ENCODE measurements around the gene MCAT.

DNA sequence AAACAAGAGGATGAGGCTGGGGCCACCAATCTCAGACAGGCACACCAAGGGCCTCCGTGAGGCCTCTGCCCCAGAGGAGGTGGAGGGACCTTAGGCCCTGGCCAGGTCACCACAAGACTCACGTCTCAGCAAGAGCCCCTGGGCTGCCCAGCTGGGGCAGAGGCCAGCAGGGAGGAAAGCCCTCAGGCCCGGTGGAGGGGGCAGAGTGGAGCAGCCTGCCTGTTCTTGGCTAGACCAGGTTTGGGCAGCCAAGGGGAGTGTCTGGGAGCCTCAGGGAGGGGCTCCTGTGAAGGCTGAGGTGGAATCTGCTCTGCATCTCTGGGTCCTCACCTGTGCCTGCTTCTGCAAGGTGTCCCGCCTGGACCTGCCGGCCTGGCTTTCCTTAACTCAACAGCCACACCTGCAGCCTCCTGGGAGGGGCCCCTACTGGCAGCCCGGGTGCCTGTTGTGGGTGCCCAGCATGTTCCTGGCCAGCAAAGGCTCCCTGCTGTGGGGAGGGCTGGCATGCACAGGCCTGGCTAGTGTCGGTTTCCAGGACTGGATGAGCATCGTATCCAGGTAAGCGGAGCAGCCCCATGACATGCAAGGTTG, 31.8 kb upstream of the MCAT start:
- TF ChIP-seq EZH2phosphoT487 (IDR thresholded peaks at IDR 0.05; ENCODE audit: borderline replicate concordance, low read depth) (no peak), NFIC (IDR thresholded peaks at IDR 0.05; ENCODE audit: borderline replicate concordance) (no peak), POLR2AphosphoS5 (IDR thresholded peaks at IDR 0.05; ENCODE audit: low read depth, low read length) (no peak), FOSL2 (IDR thresholded peaks at IDR 0.05; ENCODE audit: borderline replicate concordance, low read depth) (no peak), CHD2 (IDR thresholded peaks at IDR 0.05; ENCODE audit: low read length, partially characterized antibody) (no peak), FOXM1 (IDR thresholded peaks at IDR 0.05; ENCODE audit: low read depth) (no peak)
- TF ChIP-seq, protein P1, sequence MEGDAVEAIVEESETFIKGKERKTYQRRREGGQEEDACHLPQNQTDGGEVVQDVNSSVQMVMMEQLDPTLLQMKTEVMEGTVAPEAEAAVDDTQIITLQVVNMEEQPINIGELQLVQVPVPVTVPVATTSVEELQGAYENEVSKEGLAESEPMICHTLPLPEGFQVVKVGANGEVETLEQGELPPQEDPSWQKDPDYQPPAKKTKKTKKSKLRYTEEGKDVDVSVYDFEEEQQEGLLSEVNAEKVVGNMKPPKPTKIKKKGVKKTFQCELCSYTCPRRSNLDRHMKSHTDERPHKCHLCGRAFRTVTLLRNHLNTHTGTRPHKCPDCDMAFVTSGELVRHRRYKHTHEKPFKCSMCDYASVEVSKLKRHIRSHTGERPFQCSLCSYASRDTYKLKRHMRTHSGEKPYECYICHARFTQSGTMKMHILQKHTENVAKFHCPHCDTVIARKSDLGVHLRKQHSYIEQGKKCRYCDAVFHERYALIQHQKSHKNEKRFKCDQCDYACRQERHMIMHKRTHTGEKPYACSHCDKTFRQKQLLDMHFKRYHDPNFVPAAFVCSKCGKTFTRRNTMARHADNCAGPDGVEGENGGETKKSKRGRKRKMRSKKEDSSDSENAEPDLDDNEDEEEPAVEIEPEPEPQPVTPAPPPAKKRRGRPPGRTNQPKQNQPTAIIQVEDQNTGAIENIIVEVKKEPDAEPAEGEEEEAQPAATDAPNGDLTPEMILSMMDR (IDR thresholded peaks at IDR 0.05), result no peak
- TF ChIP-seq, protein P2, sequence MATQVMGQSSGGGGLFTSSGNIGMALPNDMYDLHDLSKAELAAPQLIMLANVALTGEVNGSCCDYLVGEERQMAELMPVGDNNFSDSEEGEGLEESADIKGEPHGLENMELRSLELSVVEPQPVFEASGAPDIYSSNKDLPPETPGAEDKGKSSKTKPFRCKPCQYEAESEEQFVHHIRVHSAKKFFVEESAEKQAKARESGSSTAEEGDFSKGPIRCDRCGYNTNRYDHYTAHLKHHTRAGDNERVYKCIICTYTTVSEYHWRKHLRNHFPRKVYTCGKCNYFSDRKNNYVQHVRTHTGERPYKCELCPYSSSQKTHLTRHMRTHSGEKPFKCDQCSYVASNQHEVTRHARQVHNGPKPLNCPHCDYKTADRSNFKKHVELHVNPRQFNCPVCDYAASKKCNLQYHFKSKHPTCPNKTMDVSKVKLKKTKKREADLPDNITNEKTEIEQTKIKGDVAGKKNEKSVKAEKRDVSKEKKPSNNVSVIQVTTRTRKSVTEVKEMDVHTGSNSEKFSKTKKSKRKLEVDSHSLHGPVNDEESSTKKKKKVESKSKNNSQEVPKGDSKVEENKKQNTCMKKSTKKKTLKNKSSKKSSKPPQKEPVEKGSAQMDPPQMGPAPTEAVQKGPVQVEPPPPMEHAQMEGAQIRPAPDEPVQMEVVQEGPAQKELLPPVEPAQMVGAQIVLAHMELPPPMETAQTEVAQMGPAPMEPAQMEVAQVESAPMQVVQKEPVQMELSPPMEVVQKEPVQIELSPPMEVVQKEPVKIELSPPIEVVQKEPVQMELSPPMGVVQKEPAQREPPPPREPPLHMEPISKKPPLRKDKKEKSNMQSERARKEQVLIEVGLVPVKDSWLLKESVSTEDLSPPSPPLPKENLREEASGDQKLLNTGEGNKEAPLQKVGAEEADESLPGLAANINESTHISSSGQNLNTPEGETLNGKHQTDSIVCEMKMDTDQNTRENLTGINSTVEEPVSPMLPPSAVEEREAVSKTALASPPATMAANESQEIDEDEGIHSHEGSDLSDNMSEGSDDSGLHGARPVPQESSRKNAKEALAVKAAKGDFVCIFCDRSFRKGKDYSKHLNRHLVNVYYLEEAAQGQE (IDR thresholded peaks at IDR 0.05; ENCODE audit: low read depth, low read length), result no peak

Data from SK-N-SH (cell line).